Right lobe of liver (tissue), 6 donors: ENCODE results near the gene NCKAP5. TPM values are rescaled to one million over a fixed set of nuclear protein-coding genes. Genes with fewer than 3 reads are reported as not detected.

ENCODE experiments used
- ATAC-seq, 4 donors: fragments of 200-7000 bp; cut with Tn5 transposase; one replicate each; pipeline ENCODE4 v1.9.1; 2020; ENCODE audit warnings: mild to moderate bottlenecking in 4 of 4, moderate library complexity in 4 of 4
- DNase-seq, 3 donors: peaks; one replicate each; pipeline ENCODE4 v3.0.0-alpha.2; 2020
- H3K27ac ChIP-seq, 3 donors: fragments of 200-600 bp; one replicate each; pipeline ENCODE4 v1.8.0; 2022
- H3K27me3 ChIP-seq, 2 donors: fragments of 200-600 bp; one replicate each; pipeline ENCODE4 v1.8.0; 2022
- H3K36me3 ChIP-seq, 4 donors: fragments of 200-600 bp; sonication (generic) in 1 of 4; one replicate each; pipeline versions ENCODE4 v1.5.1 to v1.8.0; 2017 to 2022; ENCODE audit warnings: control low read depth in 1 of 4
- H3K4me1 ChIP-seq, 4 donors: fragments of 200-600 bp; sonication (generic) in 1 of 4; one replicate each; pipeline versions ENCODE4 v1.5.1 to v1.8.0; 2017 to 2022; ENCODE audit warnings: control low read depth in 1 of 4
- H3K4me3 ChIP-seq, 3 donors: fragments of 200-600 bp; one replicate each; pipeline ENCODE4 v1.8.0; 2022
- H3K9me3 ChIP-seq, 4 donors: fragments of 200-600 bp; sonication (generic) in 1 of 4; one replicate each; pipeline versions ENCODE4 v1.5.1 to v1.8.0; 2017 to 2022; ENCODE audit warnings: control low read depth in 1 of 4
- CTCF ChIP-seq, 4 donors: fragments of 200-600 bp in 3 of 4; fragments of 450-650 bp in 1 of 4; IDR thresholded peaks; one replicate each; pipeline versions ENCODE4 v1.5.1 to v1.8.0; 2016 to 2022; ENCODE audit warnings: antibody characterized with exemption in 4 of 4, mild to moderate bottlenecking in 2 of 4
- POLR2A ChIP-seq: fragments of 450-650 bp; IDR thresholded peaks from one replicate; pipeline ENCODE4 v1.6.1; 2017; ENCODE audit warnings: antibody characterized with exemption, mild to moderate bottlenecking
- WGBS: methylation state at CpG from one replicate; pipeline ENCODE4 v1.1.6; 2018; ENCODE audit warnings: low coverage, low lambda C conversion rate; ENCODE audit not compliant: insufficient coverage; ENCODE audit errors: missing lambda C conversion rate; 5-methylcytosine and 5-hydroxymethylcytosine counted together
- intact Hi-C, 2 donors: fragments of 100-400 bp; cut with DNase I; formaldehyde crosslinking; loops; one replicate each; pipeline versions ENCODE4 v1.11.2 to v1.14.1; 2022
- total RNA-seq, 6 experiments: library from RNA; depleted of rRNA in 2 of 6; stranded (reverse); fragments of >200 nt in 2 of 6; fragmentation: NEBNext Ultra II Directional in 3 of 6; extraction: Animal tissue kit (Norgen Biotek cat#: 25700) in 3 of 6; gene quantifications; one replicate each; pipeline versions ENCODE4 v1.1.0 to v1.2.4, GENCODE V29; 2016 to 2023
- donor health status: DM: no; HTN: yes; CAD: no.
- donor health status: DM: no; HTN: no; CAD: no.
- donor health status: DM: no; HTN: no; CAD: no.
- donor health status: DM: no; HTN: yes; CAD: no.
- donor health status: DM: no; HTN: yes; CAD: no.

Gene NCKAP5
- total RNA-seq, 6 experiments from 2014 or later = 3.6 to 11.7 (median 6.9) TPM

GRCh38 chr2:132732694-132733093 is 835.6 kb downstream of the NCKAP5 start:
- no peak for TF ChIP-seq CTCF (IDR thresholded peaks at IDR 0.05)
- TF ChIP-seq POLR2A = no peak
- no peak overlapping the region for H3K27ac ChIP-seq
- H3K36me3 ChIP-seq = no peaks in the 10 kb centered on the region
- no peak overlapping the region for H3K4me3 ChIP-seq
- ATAC-seq (no peak), DNase-seq (no peak)
- no peaks in the 10 kb centered on the region for H3K9me3 ChIP-seq
- no peaks in the 10 kb centered on the region for H3K27me3 ChIP-seq
- WGBS = 80% methylated on average over 6 of the region's 6 CpGs
- no peaks in the 10 kb centered on the region for H3K4me1 ChIP-seq
- intact Hi-C loops = no loop called here

GRCh38 chr2:132731441-132731840 is 836.8 kb downstream of the NCKAP5 start:
- intact Hi-C loops = no loop called here
- Histone ChIP-seq H3K27me3 (no peaks in the 10 kb centered on the region), H3K9me3 (no peaks in the 10 kb centered on the region), H3K4me1 (no peaks in the 10 kb centered on the region), H3K36me3 (no peaks in the 10 kb centered on the region), H3K4me3 (no peak overlapping the region), H3K27ac (no peak overlapping the region)
- ATAC-seq = no peak
- no peak for TF ChIP-seq POLR2A
- TF ChIP-seq CTCF (IDR thresholded peaks at IDR 0.05) = no peak
- no peak for DNase-seq
- 92% methylated on average over 5 of the region's 5 CpGs for WGBS

- TF ChIP-seq POLR2A (no peak), CTCF (IDR thresholded peaks at IDR 0.05) (no peak)
- Histone ChIP-seq H3K9me3 (no peaks in the 10 kb centered on the region), H3K36me3 (no peaks in the 10 kb centered on the region), H3K27me3 (no peaks in the 10 kb centered on the region), H3K27ac (no peak overlapping the region), H3K4me3 (no peak overlapping the region), H3K4me1 (no peaks in the 10 kb centered on the region)
- ATAC-seq (no peak), DNase-seq (no peak)
- WGBS = 91% methylated on average over 6 of the region's 6 CpGs
- intact Hi-C loops = no loop called here
These were observed 837.7 kb downstream of the NCKAP5 start for GRCh38 chr2:132730611-132731010.

- DNase-seq (no peak), ATAC-seq (no peak)
- Histone ChIP-seq H3K4me3 (no peak overlapping the region), H3K9me3 (no peaks in the 10 kb centered on the region), H3K27me3 (no peaks in the 10 kb centered on the region), H3K36me3 (no peaks in the 10 kb centered on the region), H3K4me1 (no peaks in the 10 kb centered on the region), H3K27ac (no peak overlapping the region)
- no peak for TF ChIP-seq POLR2A
- no peak for TF ChIP-seq CTCF (IDR thresholded peaks at IDR 0.05)
- intact Hi-C loops = no loop called here
These were observed 838.7 kb downstream of the NCKAP5 start for GRCh38 chr2:132729522-132729921.

- 95% methylated on average over 4 of the region's 4 CpGs for WGBS
- no peaks in the 10 kb centered on the region for H3K27me3 ChIP-seq
- no peaks in the 10 kb centered on the region for H3K36me3 ChIP-seq
- ATAC-seq (no peak), DNase-seq (no peak)
- no peaks in the 10 kb centered on the region for H3K4me1 ChIP-seq
- no peak for TF ChIP-seq CTCF (IDR thresholded peaks at IDR 0.05)
- no peak for TF ChIP-seq POLR2A
- intact Hi-C loops = no loop called here
- H3K27ac ChIP-seq = no peak overlapping the region
- no peaks in the 10 kb centered on the region for H3K9me3 ChIP-seq
- no peak overlapping the region for H3K4me3 ChIP-seq
These were observed 842.1 kb downstream of the NCKAP5 start for GRCh38 chr2:132726155-132726554.
